Naive thymus-derived CD4-positive, alpha-beta T cell (primary cell): ENCODE measurements around the gene UBAC1. TPM values are rescaled to one million over a fixed set of nuclear protein-coding genes. Genes with fewer than 3 reads are reported as not detected.
A peak's percentile ranks its signal among the peaks of the same experiment; 100 is the strongest.

Experiments
- ATAC-seq: fragments of 150-1000 bp; cut with Tn5 transposase; 2 replicates; pipeline ENCODE4 v1.10.0; 2021; ENCODE audit warnings: mild to moderate bottlenecking, moderate library complexity
- CTCF ChIA-PET: fragments of 350-600 bp; sonication (Branson Sonifier 250); formaldehyde crosslinking; loops from one replicate; lab custom pipeline; 2021; ENCODE audit warnings: antibody characterized with exemption; lab: Charles Lee
- POLR2A ChIA-PET: fragments of 350-600 bp; sonication (Branson Sonifier 250); formaldehyde crosslinking; loops from one replicate; lab custom pipeline; 2021; ENCODE audit warnings: antibody characterized with exemption, inconsistent platforms; lab: Charles Lee
- DNase-seq, 9 donors: peaks; one replicate each; pipeline versions ENCODE4 v3.0.0 to v3.0.0-alpha.2; 2020 to 2022; ENCODE audit warnings: mixed read lengths in 1 of 9
- H3K27ac ChIP-seq: one replicate; pipeline ENCODE4 v1.7.0; 2013; ENCODE audit warnings: mild to moderate bottlenecking, low read depth, low read length, moderate library complexity
- H3K27me3 ChIP-seq, 2 donors: one replicate each; pipeline ENCODE4 v1.7.0; 2013; ENCODE audit warnings: low read length in 2 of 2, mild to moderate bottlenecking in 2 of 2, moderate library complexity in 2 of 2; ENCODE audit not compliant: control insufficient read depth in 2 of 2, insufficient read depth in 2 of 2
- H3K36me3 ChIP-seq, 3 experiments: 1 replicate in 2 of 3; 2 replicates in 1 of 3; pipeline ENCODE4 v1.7.0; 2013; ENCODE audit warnings: low read length in 3 of 3, mild to moderate bottlenecking in 3 of 3, moderate library complexity in 1 of 3; ENCODE audit not compliant: insufficient read depth in 3 of 3, control insufficient read depth in 2 of 3
- H3K4me1 ChIP-seq, 2 donors: one replicate each; pipeline ENCODE4 v1.7.0; 2013; ENCODE audit warnings: low read length in 2 of 2, mild to moderate bottlenecking in 2 of 2, moderate library complexity in 1 of 2; ENCODE audit not compliant: control insufficient read depth in 2 of 2, insufficient read depth in 2 of 2
- H3K4me3 ChIP-seq: 2 replicates; pipeline ENCODE4 v1.7.0; 2013; ENCODE audit warnings: mild to moderate bottlenecking, low read length
- H3K9me3 ChIP-seq, 3 experiments: 1 replicate in 2 of 3; 2 replicates in 1 of 3; pipeline ENCODE4 v1.7.0; 2013; ENCODE audit warnings: low read length in 3 of 3; ENCODE audit not compliant: control insufficient read depth in 2 of 3
- H3K27ac Mint-ChIP-seq, 9 donors: one replicate each; pipeline ENCODE4 v1.8.0; 2020 to 2022; ENCODE audit warnings: mixed read lengths in 9 of 9, mild to moderate bottlenecking in 8 of 9, moderate library complexity in 5 of 9, inconsistent platforms in 2 of 9
- H3K27me3 Mint-ChIP-seq, 5 donors: one replicate each; pipeline ENCODE4 v1.8.0; 2021 to 2022; ENCODE audit warnings: mixed read lengths in 5 of 5, mild to moderate bottlenecking in 1 of 5
- H3K36me3 Mint-ChIP-seq, 5 donors: one replicate each; pipeline ENCODE4 v1.8.0; 2020 to 2022; ENCODE audit warnings: mixed read lengths in 5 of 5, mild to moderate bottlenecking in 3 of 5, inconsistent platforms in 1 of 5
- H3K4me1 Mint-ChIP-seq, 7 donors: one replicate each; pipeline ENCODE4 v1.8.0; 2020 to 2022; ENCODE audit warnings: mixed read lengths in 7 of 7, mild to moderate bottlenecking in 3 of 7, inconsistent platforms in 1 of 7
- H3K4me3 Mint-ChIP-seq, 10 donors: one replicate each; pipeline ENCODE4 v1.8.0; 2020 to 2022; ENCODE audit warnings: mild to moderate bottlenecking in 10 of 10, mixed read lengths in 10 of 10, moderate library complexity in 6 of 10, inconsistent platforms in 2 of 10
- H3K9me3 Mint-ChIP-seq, 11 donors: one replicate each; pipeline ENCODE4 v1.8.0; 2020 to 2022; ENCODE audit warnings: mixed read lengths in 11 of 11, mild to moderate bottlenecking in 4 of 11, inconsistent platforms in 1 of 11, moderate library complexity in 1 of 11
- intact Hi-C, 2 donors: fragments of 100-400 bp; cut with micrococcal nuclease; formaldehyde crosslinking; loops; one replicate each; pipeline ENCODE4 v1.15.1; 2023
- polyA plus RNA-seq, 2 donors: library from polyadenylated mRNA; unstranded; fragments of 300-500 nt; fragmentation: Illumina TruSeq; gene quantifications; one replicate each; pipeline ENCODE4 v1.2.3, GENCODE V29; 2021
- total RNA-seq, 6 experiments: library from RNA in 5 of 6; stranded (reverse) in 5 of 6; gene quantifications; 1 replicate in 5 of 6; 2 replicates in 1 of 6; pipeline ENCODE4 v1.2.3 and lab custom pipeline; 2021 to 2026

Gene UBAC1
- total and polyA plus RNA-seq, 7 experiments from 2014 or later: 19.6 to 36.1 (median 31.2) TPM

- no peak for DNase-seq
- POLR2A ChIA-PET: no interaction called here
- H3K4me3 Mint-ChIP-seq: no peak overlapping the region
- Histone ChIP-seq H3K27ac (no peak overlapping the region), H3K27me3 (no peaks in the 10 kb centered on the region), H3K4me1 (no peaks in the 10 kb centered on the region), H3K36me3 (peaks cover 0 to 6% (median 0%) of the 10 kb centered on the region in 3 experiments), H3K9me3 (no peaks in the 10 kb centered on the region), H3K4me3 (no peak overlapping the region)
- no peaks in the 10 kb centered on the region for H3K9me3 Mint-ChIP-seq
- peaks cover 0 to 5% (median 0%) of the 10 kb centered on the region in 5 donors for H3K36me3 Mint-ChIP-seq
- ATAC-seq: no peak
- peaks cover 0 to 3% (median 0%) of the 10 kb centered on the region in 7 donors for H3K4me1 Mint-ChIP-seq
- intact Hi-C loops: no loop called here
- CTCF ChIA-PET: no interaction called here
- H3K27me3 Mint-ChIP-seq: no peaks in the 10 kb centered on the region
- H3K27ac Mint-ChIP-seq: peak overlapping the region in 1 of 9 donors; percentile 64
Observed at GRCh38 chr9:136007276-136007933, 46.2 kb upstream of the UBAC1 start.

- intact Hi-C loops: no loop called here
- no peaks in the 10 kb centered on the region for H3K27me3 Mint-ChIP-seq
- peaks cover 0 to 5% (median 0%) of the 10 kb centered on the region in 5 donors for H3K36me3 Mint-ChIP-seq
- CTCF ChIA-PET: no interaction called here
- H3K4me3 Mint-ChIP-seq: no peak overlapping the region
- H3K27ac Mint-ChIP-seq: no peak overlapping the region
- POLR2A ChIA-PET: no interaction called here
- H3K4me1 Mint-ChIP-seq: peaks cover 0 to 3% (median 0%) of the 10 kb centered on the region in 7 donors
- H3K9me3 Mint-ChIP-seq: no peaks in the 10 kb centered on the region
- no peaks in the 10 kb centered on the region for H3K4me1 ChIP-seq
- H3K27me3 ChIP-seq: no peaks in the 10 kb centered on the region
- DNase-seq (peak in 1 of 9 donors; percentile 1), ATAC-seq (no peak)
- no peak overlapping the region for H3K4me3 ChIP-seq
- no peaks in the 10 kb centered on the region for H3K9me3 ChIP-seq
- no peaks in the 10 kb centered on the region for H3K36me3 ChIP-seq
- H3K27ac ChIP-seq: no peak overlapping the region
Observed at GRCh38 chr9:136006169-136006568, 45.0 kb upstream of the UBAC1 start.

- Mint-ChIP-seq H3K27ac (no peak overlapping the region), H3K9me3 (no peaks in the 10 kb centered on the region), H3K4me1 (peaks cover 0 to 3% (median 0%) of the 10 kb centered on the region in 7 donors), H3K4me3 (no peak overlapping the region), H3K36me3 (peaks cover 0 to 5% (median 0%) of the 10 kb centered on the region in 5 donors), H3K27me3 (no peaks in the 10 kb centered on the region)
- intact Hi-C loops: no loop called here
- H3K36me3 ChIP-seq: no peaks in the 10 kb centered on the region
- H3K4me3 ChIP-seq: no peak overlapping the region
- no peak overlapping the region for H3K27ac ChIP-seq
- H3K4me1 ChIP-seq: no peaks in the 10 kb centered on the region
- POLR2A ChIA-PET: no interaction called here
- CTCF ChIA-PET: no interaction called here
- no peaks in the 10 kb centered on the region for H3K9me3 ChIP-seq
- DNase-seq (no peak), ATAC-seq (no peak)
- H3K27me3 ChIP-seq: no peaks in the 10 kb centered on the region
Observed at GRCh38 chr9:136004712-136005111, 43.5 kb upstream of the UBAC1 start.

GRCh38 chr9:136004219-136004618 lies 43.0 kb upstream of the UBAC1 start:
- ATAC-seq (no peak), DNase-seq (no peak)
- Mint-ChIP-seq H3K4me1 (peaks cover 0 to 3% (median 0%) of the 10 kb centered on the region in 7 donors), H3K36me3 (peaks cover 0 to 5% (median 0%) of the 10 kb centered on the region in 5 donors), H3K27me3 (no peaks in the 10 kb centered on the region), H3K4me3 (no peak overlapping the region), H3K27ac (no peak overlapping the region), H3K9me3 (no peaks in the 10 kb centered on the region)
- ChIA-PET CTCF (no interaction called here), POLR2A (no interaction called here)
- Histone ChIP-seq H3K36me3 (no peaks in the 10 kb centered on the region), H3K4me1 (no peaks in the 10 kb centered on the region), H3K27ac (no peak overlapping the region), H3K4me3 (no peak overlapping the region), H3K27me3 (no peaks in the 10 kb centered on the region), H3K9me3 (no peaks in the 10 kb centered on the region)
- intact Hi-C loops: no loop called here

- ChIA-PET CTCF (no interaction called here), POLR2A (no interaction called here)
- peaks cover 0 to 3% (median 0%) of the 10 kb centered on the region in 7 donors for H3K4me1 Mint-ChIP-seq
- Histone ChIP-seq H3K27ac (no peak overlapping the region), H3K27me3 (no peaks in the 10 kb centered on the region), H3K36me3 (no peaks in the 10 kb centered on the region), H3K4me3 (no peak overlapping the region), H3K4me1 (no peaks in the 10 kb centered on the region), H3K9me3 (no peaks in the 10 kb centered on the region)
- peaks cover 0 to 5% (median 0%) of the 10 kb centered on the region in 5 donors for H3K36me3 Mint-ChIP-seq
- H3K4me3 Mint-ChIP-seq: no peak overlapping the region
- no peak for ATAC-seq
- no peak for DNase-seq
- H3K9me3 Mint-ChIP-seq: no peaks in the 10 kb centered on the region
- no peak overlapping the region for H3K27ac Mint-ChIP-seq
- H3K27me3 Mint-ChIP-seq: no peaks in the 10 kb centered on the region
- intact Hi-C loops: no loop called here
Observed at GRCh38 chr9:136003411-136004218, 42.4 kb upstream of the UBAC1 start.

- Mint-ChIP-seq H3K9me3 (no peaks in the 10 kb centered on the region), H3K27ac (no peak overlapping the region), H3K4me3 (no peak overlapping the region), H3K27me3 (no peaks in the 10 kb centered on the region), H3K36me3 (peaks cover 0 to 1% (median 0%) of the 10 kb centered on the region in 5 donors), H3K4me1 (peaks cover 0 to 3% (median 0%) of the 10 kb centered on the region in 7 donors)
- no peak for DNase-seq
- intact Hi-C loops: no loop called here
- no peak for ATAC-seq
- Histone ChIP-seq H3K27ac (no peak overlapping the region), H3K36me3 (no peaks in the 10 kb centered on the region), H3K9me3 (no peaks in the 10 kb centered on the region), H3K4me3 (no peak overlapping the region), H3K27me3 (no peaks in the 10 kb centered on the region), H3K4me1 (no peaks in the 10 kb centered on the region)
- CTCF ChIA-PET: no interaction called here
- POLR2A ChIA-PET: no interaction called here
Observed at GRCh38 chr9:136002881-136003280, 41.7 kb upstream of the UBAC1 start.
